Bone marrow (tissue), 2 donors: Measurements from ENCODE around the gene COQ8B.
A peak's percentile ranks its signal among the peaks of the same experiment; 100 is the strongest.

Source experiments
- DNase-seq, 2 donors: peaks; one replicate each; lab custom pipeline; 2025; lab: John Stamatoyannopoulos, UW

COQ8B gene

GRCh38 chr19:40691421-40692211, 25.1 kb downstream of the COQ8B start:
- no peak for DNase-seq

- peak; percentile 77 to 85 for DNase-seq
Measured at GRCh38 chr19:40690693-40691420, 25.8 kb downstream of the COQ8B start.

- no peak for DNase-seq
Measured at GRCh38 chr19:40690050-40690692, 26.5 kb downstream of the COQ8B start, which contains the start of gene NUMBL. TSS of gene NUMBL (minus strand) at chr19:40690651. CDS start at chr19:40690483, 168 bp downstream.

GRCh38 chr19:40689339-40690049, 27.2 kb downstream of the COQ8B start:
- no peak for DNase-seq

- no peak for DNase-seq
Measured at GRCh38 chr19:40688987-40689338, 27.7 kb downstream of the COQ8B start.

GRCh38 chr19:40688309-40688708, 28.4 kb downstream of the COQ8B start:
- DNase-seq, result no peak

- no peak for DNase-seq
Measured at GRCh38 chr19:40687525-40688016, 29.1 kb downstream of the COQ8B start.

GRCh38 chr19:40686882-40687524, 29.7 kb downstream of the COQ8B start:
- no peak for DNase-seq

- DNase-seq, result no peak
Measured at GRCh38 chr19:40685563-40685962, 31.1 kb downstream of the COQ8B start.

GRCh38 chr19:40685016-40685526, 31.6 kb downstream of the COQ8B start:
- no peak for DNase-seq

GRCh38 chr19:40684280-40684679, 32.4 kb downstream of the COQ8B start:
- DNase-seq, result no peak

GRCh38 chr19:40683437-40683836, 33.2 kb downstream of the COQ8B start:
- DNase-seq, result no peak

GRCh38 chr19:40682431-40682964, 34.2 kb downstream of the COQ8B start:
- DNase-seq, result no peak

- DNase-seq, result no peak
Measured at GRCh38 chr19:40681039-40681438, 35.6 kb downstream of the COQ8B start.

- no peak for DNase-seq
Measured at GRCh38 chr19:40677156-40677555, 39.5 kb downstream of the COQ8B start.

GRCh38 chr19:40674291-40674690, 42.4 kb downstream of the COQ8B start:
- no peak for DNase-seq

- no peak for DNase-seq
Measured at GRCh38 chr19:40673397-40673796, 43.3 kb downstream of the COQ8B start.

GRCh38 chr19:40672573-40673299, 44.0 kb downstream of the COQ8B start:
- DNase-seq, result no peak

GRCh38 chr19:40672038-40672437, 44.6 kb downstream of the COQ8B start:
- no peak for DNase-seq

- no peak for DNase-seq
Measured at GRCh38 chr19:40671404-40671803, 45.3 kb downstream of the COQ8B start.
